Measurements from ENCODE around the gene ACTN4. TPM values are rescaled to one million over a fixed set of nuclear protein-coding genes. Genes with fewer than 3 reads are reported as not detected.
A peak's percentile ranks its signal among the peaks of the same experiment; 100 is the strongest.

The ACTN4 gene
- total and polyA plus RNA-seq, 11 donors: 100 to 307 (median 149) TPM

DNA sequence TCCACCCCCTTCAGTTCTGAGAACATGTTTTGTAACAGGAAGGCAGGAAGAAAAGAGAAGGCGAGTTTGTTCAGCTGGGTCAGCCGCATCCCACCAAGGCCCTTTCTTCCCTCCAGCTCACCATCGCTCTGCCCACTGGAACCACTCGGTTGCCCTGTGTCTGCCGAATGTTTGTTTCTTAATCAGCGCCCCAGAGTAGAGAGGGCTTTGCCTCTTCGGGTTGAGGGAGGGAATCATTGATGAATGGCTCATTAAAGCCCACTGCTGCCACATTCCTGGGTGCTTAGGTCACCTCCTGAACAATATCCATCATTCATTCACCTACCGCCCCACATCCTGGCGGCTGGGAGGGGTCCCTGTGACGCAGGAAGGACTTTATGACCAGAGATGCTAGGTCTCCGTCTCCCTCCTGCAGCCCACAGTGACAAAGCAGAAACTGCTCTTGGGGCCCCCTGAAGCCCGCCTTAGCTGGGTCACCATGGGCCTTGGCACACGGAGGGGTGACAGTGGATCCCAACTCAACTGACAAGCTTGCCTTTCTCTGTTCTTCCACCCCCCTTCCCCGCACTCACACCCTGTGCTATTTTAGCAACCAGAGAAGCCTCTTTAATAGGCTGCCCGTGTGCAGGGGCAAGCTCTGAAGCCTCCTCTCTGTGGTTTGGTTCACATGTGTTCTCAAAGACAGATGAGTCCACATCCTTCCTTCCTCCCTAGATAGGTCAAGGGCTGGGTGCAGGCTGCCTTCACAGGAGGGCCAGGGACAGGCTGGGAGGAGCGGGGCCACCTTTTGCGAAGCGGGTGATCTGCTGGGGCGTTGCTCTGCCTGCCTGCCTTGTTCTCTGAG, 46.2 kb downstream of the ACTN4 start:
- peaks cover 30 to 100% (median 88%) of the 10 kb centered on the region in 12 donors for H3K4me1 ChIP-seq
- no peaks in the 10 kb centered on the region for H3K27me3 ChIP-seq
- no peaks in the 10 kb centered on the region for H3K9me3 ChIP-seq
- intact Hi-C loops (cut with DNase I): loop anchor here in 4 of 10 donors (5.0 kb wide), 2 partner anchors 36 to 41 kb away; no protein-coding TSS in a partner anchor
- TF ChIP-seq POLR2A (IDR thresholded peaks at IDR 0.05): no peak
- TF ChIP-seq, protein P1, sequence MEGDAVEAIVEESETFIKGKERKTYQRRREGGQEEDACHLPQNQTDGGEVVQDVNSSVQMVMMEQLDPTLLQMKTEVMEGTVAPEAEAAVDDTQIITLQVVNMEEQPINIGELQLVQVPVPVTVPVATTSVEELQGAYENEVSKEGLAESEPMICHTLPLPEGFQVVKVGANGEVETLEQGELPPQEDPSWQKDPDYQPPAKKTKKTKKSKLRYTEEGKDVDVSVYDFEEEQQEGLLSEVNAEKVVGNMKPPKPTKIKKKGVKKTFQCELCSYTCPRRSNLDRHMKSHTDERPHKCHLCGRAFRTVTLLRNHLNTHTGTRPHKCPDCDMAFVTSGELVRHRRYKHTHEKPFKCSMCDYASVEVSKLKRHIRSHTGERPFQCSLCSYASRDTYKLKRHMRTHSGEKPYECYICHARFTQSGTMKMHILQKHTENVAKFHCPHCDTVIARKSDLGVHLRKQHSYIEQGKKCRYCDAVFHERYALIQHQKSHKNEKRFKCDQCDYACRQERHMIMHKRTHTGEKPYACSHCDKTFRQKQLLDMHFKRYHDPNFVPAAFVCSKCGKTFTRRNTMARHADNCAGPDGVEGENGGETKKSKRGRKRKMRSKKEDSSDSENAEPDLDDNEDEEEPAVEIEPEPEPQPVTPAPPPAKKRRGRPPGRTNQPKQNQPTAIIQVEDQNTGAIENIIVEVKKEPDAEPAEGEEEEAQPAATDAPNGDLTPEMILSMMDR (IDR thresholded peaks at IDR 0.05): no peak
- H3K36me3 ChIP-seq: peaks cover 0 to 33% (median 17%) of the 10 kb centered on the region in 9 donors
- H3K27ac ChIP-seq: peak overlapping the region; percentile 74 to 96 (median 90)
- WGBS, 4 donors: 34 to 38% (median 36%) methylated on average over 15 to 19 of the region's 19 CpGs
- DNase-seq: peak in 3 of 5 donors; percentile 61 to 70 (median 68)
- peak overlapping the region in 3 of 12 donors; percentile 5 to 13 (median 11) for H3K4me3 ChIP-seq
- peak in 3 of 4 donors; percentile 21 to 48 (median 37) for ATAC-seq

DNA sequence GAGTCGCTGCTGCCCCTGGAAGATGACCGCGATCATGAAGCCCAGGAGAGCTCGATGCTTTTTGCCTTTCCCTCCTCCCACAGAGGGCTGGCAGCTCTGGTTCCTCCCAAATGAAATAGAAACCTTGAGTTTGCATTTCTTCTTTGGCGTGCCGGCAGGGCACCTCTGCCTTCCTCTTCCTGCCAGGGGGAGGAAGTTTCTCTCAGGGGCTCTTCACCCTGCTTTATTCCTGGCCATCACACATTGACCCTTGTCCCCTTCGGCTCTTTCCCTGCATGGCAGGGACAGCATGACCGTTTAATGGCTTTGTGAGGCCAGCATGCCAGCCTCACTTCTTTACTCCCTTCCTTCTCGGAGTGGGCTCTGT, 47.9 kb downstream of the ACTN4 start:
- Histone ChIP-seq H3K4me3 (peak overlapping the region in 1 of 12 donors; percentile 25), H3K9me3 (no peaks in the 10 kb centered on the region), H3K27me3 (no peaks in the 10 kb centered on the region), H3K36me3 (peaks cover 0 to 37% (median 14%) of the 10 kb centered on the region in 9 donors), H3K4me1 (peaks cover 30 to 100% (median 95%) of the 10 kb centered on the region in 12 donors), H3K27ac (peak overlapping the region; percentile 3 to 96 (median 89))
- DNase-seq (peak in 2 of 5 donors; percentile 26 to 29), ATAC-seq (no peak)
- 41 to 57% (median 46%) methylated on average over 9 of the region's 9 CpGs for WGBS, 4 donors
- intact Hi-C loops (cut with DNase I): no loop called here
- TF ChIP-seq, protein P1 (IDR thresholded peaks at IDR 0.05): no peak
- no peak for TF ChIP-seq POLR2A (IDR thresholded peaks at IDR 0.05)

GRCh38 chr19:38695832-38696728, 48.6 kb downstream of the ACTN4 start:
- Histone ChIP-seq H3K36me3 (peaks cover 0 to 45% (median 21%) of the 10 kb centered on the region in 9 donors), H3K27ac (peak overlapping the region; percentile 3 to 96 (median 89)), H3K4me1 (peaks cover 30 to 100% (median 96%) of the 10 kb centered on the region in 12 donors), H3K27me3 (no peaks in the 10 kb centered on the region), H3K4me3 (no peak overlapping the region), H3K9me3 (no peaks in the 10 kb centered on the region)
- DNase-seq (peak in 1 of 5 donors; percentile 17), ATAC-seq (peak in 1 of 4 donors; percentile 27)
- intact Hi-C loops (cut with DNase I): no loop called here
- 78 to 82% (median 79%) methylated on average over 21 to 22 of the region's 22 CpGs for WGBS, 4 donors
- no peak for TF ChIP-seq POLR2A (IDR thresholded peaks at IDR 0.05)
- TF ChIP-seq, protein P1 (IDR thresholded peaks at IDR 0.05): no peak

All from heart left ventricle (tissue), 16 donors.